ENCODE results near the gene NUP153.
A peak's percentile ranks its signal among the peaks of the same experiment; 100 is the strongest.

The NUP153 gene

GRCh38 chr6:17653198-17653882 is 53.4 kb downstream of the NUP153 start:
- no peaks in the 10 kb centered on the region for H3K27me3 Mint-ChIP-seq
- H3K4me3 Mint-ChIP-seq = no peak overlapping the region
- no peaks in the 10 kb centered on the region for H3K9me3 Mint-ChIP-seq
- peaks cover 35% of the 10 kb centered on the region for H3K4me1 Mint-ChIP-seq
- no peak for DNase-seq
- H3K27ac Mint-ChIP-seq = peak overlapping the region; percentile 52 to 86
- peak; percentile 74 for ATAC-seq

- Mint-ChIP-seq H3K4me1 (peaks cover 27% of the 10 kb centered on the region), H3K27me3 (no peaks in the 10 kb centered on the region), H3K27ac (peak overlapping the region in 1 of 2 donors; percentile 48), H3K4me3 (no peak overlapping the region), H3K9me3 (no peaks in the 10 kb centered on the region)
- ATAC-seq (no peak), DNase-seq (no peak)
Observed at GRCh38 chr6:17650656-17651309, 55.9 kb downstream of the NUP153 start.

GRCh38 chr6:17648745-17649144 is 58.0 kb downstream of the NUP153 start:
- H3K27ac Mint-ChIP-seq = no peak overlapping the region

GRCh38 chr6:17640477-17640917 is 66.2 kb downstream of the NUP153 start:
- Mint-ChIP-seq H3K9me3 (no peaks in the 10 kb centered on the region), H3K27me3 (no peaks in the 10 kb centered on the region), H3K4me1 (peaks cover 13% of the 10 kb centered on the region), H3K27ac (peak overlapping the region; percentile 76 to 92), H3K4me3 (no peak overlapping the region)
- DNase-seq (no peak), ATAC-seq (no peak)

More at GRCh38 chr6:17648745-17649144, 58.0 kb downstream of the NUP153 start:
- ATAC-seq (no peak), DNase-seq (no peak)
- Mint-ChIP-seq H3K4me1 (peaks cover 9% of the 10 kb centered on the region), H3K9me3 (no peaks in the 10 kb centered on the region), H3K4me3 (no peak overlapping the region), H3K27me3 (no peaks in the 10 kb centered on the region)

GRCh38 chr6:17638212-17638715 is 68.5 kb downstream of the NUP153 start:
- DNase-seq = no peak
- Mint-ChIP-seq H3K9me3 (no peaks in the 10 kb centered on the region), H3K4me1 (peaks cover 32% of the 10 kb centered on the region), H3K4me3 (no peak overlapping the region), H3K27ac (no peak overlapping the region), H3K27me3 (no peaks in the 10 kb centered on the region)
- no peak for ATAC-seq

- Mint-ChIP-seq H3K9me3 (no peaks in the 10 kb centered on the region), H3K4me3 (no peak overlapping the region), H3K27ac (peak overlapping the region; percentile 54 to 70), H3K27me3 (no peaks in the 10 kb centered on the region), H3K4me1 (peaks cover 40% of the 10 kb centered on the region)
- DNase-seq (no peak), ATAC-seq (no peak)
Observed at GRCh38 chr6:17635568-17635967, 71.2 kb downstream of the NUP153 start.

GRCh38 chr6:17633465-17634188 is 73.1 kb downstream of the NUP153 start:
- Mint-ChIP-seq H3K9me3 (no peaks in the 10 kb centered on the region), H3K27ac (peak overlapping the region in 1 of 2 donors; percentile 41), H3K27me3 (no peaks in the 10 kb centered on the region), H3K4me1 (peaks cover 51% of the 10 kb centered on the region), H3K4me3 (peak overlapping the region; percentile 5 to 38)
- DNase-seq = peak in 1 of 2 donors; percentile 34
- peak; percentile 92 for ATAC-seq

GRCh38 chr6:17632934-17633333 is 73.8 kb downstream of the NUP153 start:
- Mint-ChIP-seq H3K27me3 (no peaks in the 10 kb centered on the region), H3K27ac (no peak overlapping the region), H3K4me3 (no peak overlapping the region), H3K9me3 (no peaks in the 10 kb centered on the region), H3K4me1 (peaks cover 51% of the 10 kb centered on the region)
- DNase-seq = no peak
- no peak for ATAC-seq

GRCh38 chr6:17630511-17631073 is 76.1 kb downstream of the NUP153 start:
- H3K4me1 Mint-ChIP-seq = peaks cover 39% of the 10 kb centered on the region
- no peak overlapping the region for H3K4me3 Mint-ChIP-seq
- H3K27me3 Mint-ChIP-seq = no peaks in the 10 kb centered on the region
- no peak for DNase-seq
- ATAC-seq = no peak
- H3K9me3 Mint-ChIP-seq = no peaks in the 10 kb centered on the region
- H3K27ac Mint-ChIP-seq = peak overlapping the region in 1 of 2 donors; percentile 80

GRCh38 chr6:17629824-17630510 is 76.8 kb downstream of the NUP153 start:
- Mint-ChIP-seq H3K27me3 (no peaks in the 10 kb centered on the region), H3K27ac (peak overlapping the region in 1 of 2 donors; percentile 59), H3K4me3 (no peak overlapping the region), H3K4me1 (peaks cover 33% of the 10 kb centered on the region), H3K9me3 (no peaks in the 10 kb centered on the region)
- ATAC-seq (no peak), DNase-seq (no peak)

- Mint-ChIP-seq H3K9me3 (no peaks in the 10 kb centered on the region), H3K4me1 (peaks cover 32% of the 10 kb centered on the region), H3K4me3 (no peak overlapping the region), H3K27me3 (no peaks in the 10 kb centered on the region), H3K27ac (peak overlapping the region in 1 of 2 donors; percentile 40)
- ATAC-seq = no peak
- DNase-seq = no peak
Observed at GRCh38 chr6:17628873-17629272, 77.9 kb downstream of the NUP153 start.

- peaks cover 25% of the 10 kb centered on the region for H3K4me1 Mint-ChIP-seq
Observed at GRCh38 chr6:17624396-17624795, 82.3 kb downstream of the NUP153 start.

GRCh38 chr6:17622144-17622543 is 84.6 kb downstream of the NUP153 start:
- H3K27ac Mint-ChIP-seq = peak overlapping the region; percentile 13 to 67
- DNase-seq (no peak), ATAC-seq (no peak)
- H3K4me1 Mint-ChIP-seq = peaks cover 25% of the 10 kb centered on the region
- no peaks in the 10 kb centered on the region for H3K9me3 Mint-ChIP-seq
- no peak overlapping the region for H3K4me3 Mint-ChIP-seq
- H3K27me3 Mint-ChIP-seq = no peaks in the 10 kb centered on the region

More at GRCh38 chr6:17624396-17624795, 82.3 kb downstream of the NUP153 start:
- ATAC-seq (no peak), DNase-seq (no peak)
- no peak overlapping the region for H3K4me3 Mint-ChIP-seq
- peak overlapping the region; percentile 11 to 78 for H3K27ac Mint-ChIP-seq
- no peaks in the 10 kb centered on the region for H3K9me3 Mint-ChIP-seq
- H3K27me3 Mint-ChIP-seq = no peaks in the 10 kb centered on the region

- H3K9me3 Mint-ChIP-seq = no peaks in the 10 kb centered on the region
- peaks cover 25% of the 10 kb centered on the region for H3K4me1 Mint-ChIP-seq
- peak overlapping the region in 1 of 2 donors; percentile 75 for H3K27ac Mint-ChIP-seq
- H3K4me3 Mint-ChIP-seq = no peak overlapping the region
- ATAC-seq (no peak), DNase-seq (no peak)
- H3K27me3 Mint-ChIP-seq = no peaks in the 10 kb centered on the region
Observed at GRCh38 chr6:17621003-17621402, 85.7 kb downstream of the NUP153 start.

- Mint-ChIP-seq H3K27me3 (no peaks in the 10 kb centered on the region), H3K4me1 (peaks cover 7% of the 10 kb centered on the region), H3K9me3 (no peaks in the 10 kb centered on the region), H3K27ac (no peak overlapping the region), H3K4me3 (no peak overlapping the region)
- no peak for ATAC-seq
- no peak for DNase-seq
Observed at GRCh38 chr6:17615794-17616193, 90.9 kb downstream of the NUP153 start.
